Left cardiac atrium (tissue), 4 donors: ENCODE data around the gene EPS15. TPM values are rescaled to one million over a fixed set of nuclear protein-coding genes. Genes with fewer than 3 reads are reported as not detected.
"Not testable (repeated sequence)": the region's sequence is repeated elsewhere in the genome, so short reads cannot be mapped to it uniquely, and the experiment has no call there.

ENCODE experiments used
- ATAC-seq, 2 donors: fragments of 200-7000 bp; cut with Tn5 transposase; one replicate each; pipeline ENCODE4 v1.9.1; 2020; ENCODE audit warnings: mild to moderate bottlenecking in 2 of 2, moderate library complexity in 2 of 2
- DNase-seq: peaks from one replicate; pipeline ENCODE4 v3.0.0-alpha.2; 2020
- intact Hi-C, 2 donors: fragments of 100-400 bp; cut with DNase I; formaldehyde crosslinking; loops; one replicate each; pipeline versions ENCODE4 v1.14.1 to v1.15.1; 2022 to 2023
- total RNA-seq, 2 donors: library from RNA; stranded (reverse); fragmentation: NEBNext Ultra II Directional; extraction: Animal tissue kit (Norgen Biotek cat#: 25700); gene quantifications; one replicate each; pipeline ENCODE4 v1.2.1, GENCODE V29; 2021
- donor health status: DM: no; HTN: yes; CAD: no.
- donor health status: DM: no; HTN: yes; CAD: no; lungs with severe emphysema.
- donor health status: DM: yes; HTN: yes; CAD: no.
- donor health status: Dilated cardiomyopathy.

Gene EPS15
- total RNA-seq, 2 donors from 2014 or later, result 59.5 to 64.8 TPM

- DNase-seq, result peak; percentile 37
- intact Hi-C loops, result no loop called here
- ATAC-seq, result peak; percentile 69 to 70
Measured at GRCh38 chr1:51331206-51332100, 187.6 kb downstream of the EPS15 start.

- peak in 1 of 2 donors; percentile 5 for ATAC-seq
- intact Hi-C loops, result no loop called here
Measured at GRCh38 chr1:51330331-51331201, 188.5 kb downstream of the EPS15 start, which contains the start of gene TTC39A. Gene TTC39A (minus strand): TSS chr1:51330562. CDS start chr1:51330477, 85 bp downstream.

GRCh38 chr1:51329443-51330325 is 189.4 kb downstream of the EPS15 start:
- intact Hi-C loops, result no loop called here
- DNase-seq (peak; percentile 59), ATAC-seq (peak; percentile 49 to 61)

More at GRCh38 chr1:51330331-51331201, 188.5 kb downstream of the EPS15 start, which contains the start of gene TTC39A:
- no peak for DNase-seq

GRCh38 chr1:51328926-51329325 is 190.1 kb downstream of the EPS15 start:
- ATAC-seq, result no peak
- intact Hi-C loops, result no loop called here
- no peak for DNase-seq

GRCh38 chr1:51328279-51328678 is 190.8 kb downstream of the EPS15 start:
- ATAC-seq, result no peak
- intact Hi-C loops, result no loop called here
- no peak for DNase-seq

- ATAC-seq, result no peak
- no peak for DNase-seq
- intact Hi-C loops, result no loop called here
Measured at GRCh38 chr1:51327386-51327785, 191.7 kb downstream of the EPS15 start.

GRCh38 chr1:51326839-51327238 is 192.2 kb downstream of the EPS15 start:
- intact Hi-C loops, result no loop called here
- ATAC-seq (peak; percentile 29 to 31), DNase-seq (no peak)

GRCh38 chr1:51325878-51326755 is 192.9 kb downstream of the EPS15 start:
- DNase-seq (no peak), ATAC-seq (peak; percentile 19 to 51)
- intact Hi-C loops, result no loop called here

GRCh38 chr1:51325391-51325790 is 193.7 kb downstream of the EPS15 start:
- intact Hi-C loops, result no loop called here
- DNase-seq, result no peak
- ATAC-seq, result no peak

GRCh38 chr1:51325011-51325385 is 194.1 kb downstream of the EPS15 start:
- ATAC-seq, DNase-seq, intact Hi-C loops: not testable (repeated sequence)

GRCh38 chr1:51324251-51325010 is 194.6 kb downstream of the EPS15 start:
- ATAC-seq (no peak), DNase-seq (no peak)
- intact Hi-C loops, result no loop called here

- ATAC-seq (no peak), DNase-seq (no peak)
- intact Hi-C loops, result no loop called here
Measured at GRCh38 chr1:51323778-51324177, 195.3 kb downstream of the EPS15 start.

GRCh38 chr1:51322417-51323101 is 196.5 kb downstream of the EPS15 start:
- intact Hi-C loops, result no loop called here
- ATAC-seq, result no peak

GRCh38 chr1:51321924-51322280 is 197.2 kb downstream of the EPS15 start:
- DNase-seq (no peak), ATAC-seq (no peak)
- intact Hi-C loops, result no loop called here

More at GRCh38 chr1:51322417-51323101, 196.5 kb downstream of the EPS15 start:
- DNase-seq, result no peak

GRCh38 chr1:51320967-51321923 is 197.8 kb downstream of the EPS15 start:
- intact Hi-C loops, result no loop called here
- no peak for ATAC-seq

GRCh38 chr1:51317798-51318197 is 201.3 kb downstream of the EPS15 start:
- intact Hi-C loops, result no loop called here
- DNase-seq (no peak), ATAC-seq (no peak)

More at GRCh38 chr1:51320967-51321923, 197.8 kb downstream of the EPS15 start:
- DNase-seq, result no peak
